GM18861 (cell line): ENCODE data around the gene RERE.
A peak's percentile ranks its signal among the peaks of the same experiment; 100 is the strongest.
"Not testable (repeated sequence)": the region's sequence is repeated elsewhere in the genome, so short reads cannot be mapped to it uniquely, and the experiment has no call there.

Experiments
- ATAC-seq: cut with Tn5 transposase; IDR thresholded peaks from one replicate; pipeline ENCODE4 v1.9.1; 2021; ENCODE audit not compliant: unreplicated experiment

The RERE gene

GRCh38 chr1:8621034-8621582, 196.3 kb downstream of the RERE start:
- ATAC-seq = not testable (repeated sequence)

DNA sequence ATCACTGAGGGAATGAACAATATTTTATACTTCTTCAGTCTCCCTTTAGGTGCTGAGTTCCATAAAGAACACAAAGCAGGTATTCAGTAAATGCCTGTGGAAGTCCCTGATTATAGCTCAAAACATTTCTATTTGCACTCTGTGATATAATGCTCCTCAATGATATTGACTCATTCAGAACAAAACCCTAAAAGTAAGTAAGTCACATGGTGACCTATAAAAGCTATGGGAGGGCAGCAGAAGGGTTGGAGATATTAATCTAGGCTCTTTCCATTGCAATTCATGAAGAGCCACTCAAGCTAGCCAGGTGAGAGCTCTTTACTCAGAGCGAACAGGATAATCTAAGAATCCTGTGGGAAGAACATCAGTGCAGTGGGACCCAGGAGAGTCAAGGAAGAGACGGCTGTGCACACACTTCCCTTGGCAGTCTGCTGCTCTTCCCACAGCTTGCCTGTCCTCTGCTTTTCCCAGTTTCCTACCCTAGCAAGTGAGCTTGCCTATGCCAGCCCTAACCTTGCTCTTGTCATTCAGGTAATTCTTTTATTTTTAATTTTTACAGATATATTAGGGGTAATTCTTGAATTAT, 197.4 kb downstream of the RERE start:
- ATAC-seq = not testable (repeated sequence)

GRCh38 chr1:8619419-8619818, 198.0 kb downstream of the RERE start:
- not testable (repeated sequence) for ATAC-seq

DNA sequence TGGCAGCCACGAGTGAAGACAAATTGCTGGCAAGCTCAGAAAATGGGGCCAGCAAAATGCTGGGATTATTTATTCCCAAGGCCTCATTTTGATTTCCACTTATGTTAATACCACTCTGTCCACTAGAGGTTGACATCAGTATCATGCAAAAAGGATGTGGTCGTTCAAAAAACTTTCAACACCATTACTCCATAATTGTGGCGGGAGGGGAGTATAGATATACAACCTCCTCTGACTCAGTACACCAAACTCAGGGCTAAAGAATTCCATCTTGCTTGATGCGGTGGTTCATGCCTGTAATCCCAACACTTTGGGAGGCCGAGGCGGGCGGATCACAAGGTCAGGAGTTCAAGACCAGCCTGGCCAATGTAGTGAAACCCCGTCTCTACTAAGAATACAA, 200.6 kb downstream of the RERE start:
- not testable (repeated sequence) for ATAC-seq

DNA sequence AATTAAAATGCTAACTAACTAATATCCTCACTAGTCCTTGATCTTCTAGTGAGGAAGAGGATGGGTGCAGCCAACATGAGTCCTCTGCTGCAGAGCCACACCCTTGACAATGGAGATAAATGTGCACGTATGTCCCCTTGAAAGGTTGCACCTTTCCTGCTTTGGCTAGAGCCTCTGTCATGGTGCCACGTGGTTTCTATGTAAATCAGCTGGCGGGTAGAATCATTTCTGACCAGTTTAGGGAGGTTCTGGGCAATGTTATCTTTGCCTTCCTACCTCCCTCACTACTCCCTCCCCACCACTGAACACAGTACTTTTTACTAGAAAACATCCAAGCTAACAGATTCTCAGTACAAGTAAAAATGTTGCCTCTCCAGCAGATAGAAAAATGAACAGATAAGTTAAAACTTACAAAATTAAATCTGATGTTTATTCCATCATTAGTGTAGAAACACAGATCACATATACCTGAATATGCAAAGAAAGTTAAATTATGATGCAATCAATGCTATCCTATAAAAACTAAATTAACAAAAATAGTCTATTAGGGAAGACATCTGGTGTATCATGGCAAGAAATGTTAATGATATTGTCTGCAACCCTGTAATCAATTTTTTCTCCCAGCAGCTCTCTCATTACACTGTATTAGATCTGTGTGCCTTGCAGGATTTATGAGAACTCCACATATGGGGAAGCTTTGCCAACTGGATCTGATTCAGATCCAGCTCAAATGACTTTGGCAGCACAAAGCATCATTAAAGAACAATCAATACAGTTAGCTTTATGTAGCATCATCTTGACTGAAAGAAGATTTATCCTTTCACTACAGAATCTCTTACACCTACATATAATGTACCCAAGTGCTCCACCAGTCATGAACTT, 205.6 kb downstream of the RERE start:
- not testable (repeated sequence) for ATAC-seq

DNA sequence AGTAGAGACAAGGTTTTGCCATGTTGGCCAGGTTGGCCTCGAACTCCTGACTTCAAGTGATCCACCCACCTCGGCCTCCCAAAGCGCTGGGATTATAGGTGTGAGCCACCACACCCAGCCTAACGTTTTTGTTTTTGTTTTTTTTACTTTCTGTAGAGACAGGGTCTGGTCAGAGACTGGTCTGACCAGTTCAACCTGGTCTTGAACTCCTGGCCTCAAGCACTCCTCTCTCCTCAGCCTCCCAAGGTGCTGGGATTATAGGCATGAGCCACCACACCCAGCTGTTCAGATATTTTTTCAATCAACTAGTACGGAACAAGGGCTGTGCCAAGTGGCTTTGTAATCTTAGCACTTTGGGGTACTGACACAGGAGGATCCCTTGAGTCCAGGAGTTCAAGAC, 209.5 kb downstream of the RERE start:
- no peak for ATAC-seq

GRCh38 chr1:8604041-8604945, 213.1 kb downstream of the RERE start:
- peak; percentile 83 for ATAC-seq

- ATAC-seq = no peak
These were observed 214.2 kb downstream of the RERE start for GRCh38 chr1:8603220-8603616.

- no peak for ATAC-seq
These were observed 214.8 kb downstream of the RERE start for GRCh38 chr1:8602471-8603219.

GRCh38 chr1:8600336-8600735, 217.1 kb downstream of the RERE start:
- ATAC-seq = no peak

GRCh38 chr1:8599646-8600212, 217.7 kb downstream of the RERE start:
- no peak for ATAC-seq

GRCh38 chr1:8598783-8599182, 218.7 kb downstream of the RERE start:
- no peak for ATAC-seq

GRCh38 chr1:8598060-8598724, 219.2 kb downstream of the RERE start:
- no peak for ATAC-seq

DNA sequence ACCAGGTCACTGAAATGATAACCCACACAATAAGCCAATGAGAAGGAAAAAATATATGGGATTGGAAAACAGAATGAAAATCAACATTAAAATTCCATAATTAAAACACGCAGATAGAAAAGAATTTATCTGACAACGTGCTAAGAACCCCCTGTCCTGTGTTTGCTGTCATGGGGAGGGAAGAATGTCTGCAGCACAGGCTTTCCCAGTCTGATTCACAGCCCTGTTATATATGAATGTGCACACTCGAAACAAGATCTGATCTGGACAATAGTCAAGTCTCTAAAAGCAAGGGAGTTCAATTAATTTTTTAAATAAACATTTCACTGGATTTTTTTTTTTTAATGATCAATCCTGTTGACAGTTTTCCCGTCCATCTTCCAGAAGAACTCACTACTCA, 220.0 kb downstream of the RERE start:
- ATAC-seq = no peak

- peak; percentile 34 for ATAC-seq
These were observed 221.5 kb downstream of the RERE start for GRCh38 chr1:8595941-8596340.

- ATAC-seq = no peak
These were observed 222.1 kb downstream of the RERE start for GRCh38 chr1:8595332-8595731.

DNA sequence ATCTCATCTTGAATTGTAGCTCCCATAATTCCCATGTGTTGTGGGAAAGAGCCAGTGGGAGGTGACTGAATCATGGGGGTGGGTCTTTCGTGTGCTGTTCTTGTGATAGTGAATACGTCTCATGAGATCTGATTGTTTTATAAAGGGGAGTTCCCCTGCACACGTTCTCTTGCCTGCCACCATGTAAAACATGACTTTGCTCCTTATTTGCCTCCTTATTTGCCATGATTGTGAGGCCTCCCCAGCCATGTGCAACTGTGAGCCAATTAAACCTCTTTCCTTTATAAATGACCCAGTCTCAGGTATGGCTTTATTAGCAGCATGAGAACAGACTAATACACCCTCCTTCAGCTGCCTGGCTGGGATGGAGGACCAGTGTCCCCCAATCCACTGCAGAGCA, 224.1 kb downstream of the RERE start:
- ATAC-seq = not testable (repeated sequence)

- ATAC-seq = no peak
These were observed 225.9 kb downstream of the RERE start for GRCh38 chr1:8591569-8591968.

DNA sequence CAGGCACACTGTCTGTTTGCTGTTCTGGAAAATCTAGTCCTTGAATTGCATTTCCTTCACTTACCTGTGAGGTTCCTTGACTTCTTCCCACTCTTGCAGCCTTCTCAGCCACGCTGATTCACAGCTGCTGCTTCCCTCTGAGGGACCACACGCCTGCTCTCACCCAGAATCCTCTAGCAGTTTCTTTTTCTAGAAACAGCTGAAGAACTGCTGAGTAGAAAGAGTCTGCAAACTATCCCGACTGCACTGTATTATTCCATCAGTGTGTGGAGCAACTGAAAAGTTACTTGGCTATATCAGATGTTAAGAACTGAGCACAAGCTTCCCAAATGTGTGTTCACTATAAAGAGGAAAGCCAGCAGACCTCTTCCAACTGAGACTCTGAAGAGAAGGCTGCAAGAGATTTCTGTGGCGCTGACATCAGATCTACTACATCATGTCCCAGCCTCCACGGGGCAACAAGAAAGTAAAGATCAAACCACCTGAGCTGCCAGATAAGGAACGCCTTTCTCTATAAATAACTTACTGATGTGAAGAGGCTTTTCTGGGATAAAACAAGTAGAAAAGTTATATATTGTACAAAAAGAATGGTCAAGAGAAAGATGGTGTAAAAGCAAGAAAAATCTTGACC, 226.6 kb downstream of the RERE start:
- ATAC-seq = no peak
